NCI-H748 (cell line): ENCODE measurements around the gene ATP5PD.
"Not testable (repeated sequence)": the region's sequence is repeated elsewhere in the genome, so short reads cannot be mapped to it uniquely, and the experiment has no call there.

Experiments used
- DNase-seq: peaks from one replicate; lab custom pipeline; 2025; ENCODE audit not compliant: unreplicated experiment; lab: John Stamatoyannopoulos, UW

The ATP5PD gene

GRCh38 chr17:75077496-75078283 lies 30.9 kb upstream of the ATP5PD start:
- DNase-seq, result no peak

- no peak for DNase-seq
Measured at GRCh38 chr17:75077072-75077495, 30.3 kb upstream of the ATP5PD start.

- no peak for DNase-seq
Measured at GRCh38 chr17:75075597-75076336, 29.0 kb upstream of the ATP5PD start.

- DNase-seq, result no peak
Measured at GRCh38 chr17:75074532-75074931, 27.8 kb upstream of the ATP5PD start.

GRCh38 chr17:75073618-75074047 lies 26.9 kb upstream of the ATP5PD start:
- DNase-seq, result no peak

- not testable (repeated sequence) for DNase-seq
Measured at GRCh38 chr17:75072909-75073308, 26.1 kb upstream of the ATP5PD start.

- not testable (repeated sequence) for DNase-seq
Measured at GRCh38 chr17:75071478-75072271, 24.9 kb upstream of the ATP5PD start.

GRCh38 chr17:75069783-75070182 lies 23.0 kb upstream of the ATP5PD start:
- DNase-seq, result peak; percentile 6

- DNase-seq, result no peak
Measured at GRCh38 chr17:75068750-75069149, 22.0 kb upstream of the ATP5PD start.

GRCh38 chr17:75067856-75068255 lies 21.1 kb upstream of the ATP5PD start:
- no peak for DNase-seq

GRCh38 chr17:75065562-75066151 lies 18.9 kb upstream of the ATP5PD start:
- no peak for DNase-seq

GRCh38 chr17:75064867-75065561 lies 18.2 kb upstream of the ATP5PD start:
- DNase-seq, result no peak

GRCh38 chr17:75064460-75064859 lies 17.7 kb upstream of the ATP5PD start:
- no peak for DNase-seq

- DNase-seq, result no peak
Measured at GRCh38 chr17:75064040-75064439, 17.3 kb upstream of the ATP5PD start.

- no peak for DNase-seq
Measured at GRCh38 chr17:75063626-75064025, 16.9 kb upstream of the ATP5PD start.

GRCh38 chr17:75063201-75063600 lies 16.4 kb upstream of the ATP5PD start:
- DNase-seq, result no peak

GRCh38 chr17:75061618-75062017 lies 14.8 kb upstream of the ATP5PD start:
- DNase-seq, result no peak

- no peak for DNase-seq
Measured at GRCh38 chr17:75061055-75061438, 14.3 kb upstream of the ATP5PD start.

GRCh38 chr17:75060434-75061054 lies 13.8 kb upstream of the ATP5PD start:
- no peak for DNase-seq
